SHP77 treated with DMSO at 0.1 percent for 48 hours (cell line): Measurements from ENCODE around the gene ECT2.
A peak's percentile ranks its signal among the peaks of the same experiment; 100 is the strongest.
"Not testable (repeated sequence)": the region's sequence is repeated elsewhere in the genome, so short reads cannot be mapped to it uniquely, and the experiment has no call there.

ENCODE experiments used
- DNase-seq: peaks from one replicate; lab custom pipeline; 2025; lab: John Stamatoyannopoulos, UW

ECT2 gene

DNA sequence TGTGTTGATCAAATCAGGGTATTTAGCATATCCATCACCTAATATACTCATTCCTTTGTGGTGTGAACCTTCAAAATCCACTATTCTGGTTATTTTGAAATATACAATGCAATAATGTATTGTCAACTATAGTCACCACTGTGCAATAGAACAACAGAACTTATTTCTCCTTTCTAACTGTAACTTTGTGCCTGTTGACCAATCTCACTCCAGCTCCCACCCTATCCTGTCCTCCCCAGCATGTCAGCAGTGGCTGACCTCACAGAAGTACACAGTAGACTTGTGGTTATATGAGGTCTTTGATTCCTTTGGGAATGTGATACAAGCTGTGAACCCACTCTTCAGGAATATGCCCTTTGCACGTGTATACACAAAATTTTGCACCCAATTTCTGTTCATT lies 64.2 kb downstream of the ECT2 start:
- DNase-seq: no peak

DNA sequence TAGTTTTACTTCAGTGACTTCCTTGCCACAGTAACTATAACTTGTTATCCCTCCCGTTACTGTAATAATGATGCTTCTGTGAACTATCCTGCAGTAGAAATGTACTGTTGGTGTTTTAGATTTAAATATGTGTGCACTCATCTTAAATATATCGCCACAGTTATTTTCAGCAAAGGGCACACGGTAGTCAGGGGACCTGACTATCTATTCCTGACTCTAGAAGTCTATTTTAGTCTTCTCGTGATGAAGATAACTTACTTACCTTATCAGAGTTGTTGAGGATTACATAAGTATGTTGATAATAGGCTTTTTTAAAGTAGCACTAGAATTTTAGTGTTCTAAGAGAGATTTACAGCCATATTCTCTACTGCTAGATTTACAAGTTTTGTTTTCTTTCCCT lies 65.3 kb downstream of the ECT2 start:
- DNase-seq: no peak

DNA sequence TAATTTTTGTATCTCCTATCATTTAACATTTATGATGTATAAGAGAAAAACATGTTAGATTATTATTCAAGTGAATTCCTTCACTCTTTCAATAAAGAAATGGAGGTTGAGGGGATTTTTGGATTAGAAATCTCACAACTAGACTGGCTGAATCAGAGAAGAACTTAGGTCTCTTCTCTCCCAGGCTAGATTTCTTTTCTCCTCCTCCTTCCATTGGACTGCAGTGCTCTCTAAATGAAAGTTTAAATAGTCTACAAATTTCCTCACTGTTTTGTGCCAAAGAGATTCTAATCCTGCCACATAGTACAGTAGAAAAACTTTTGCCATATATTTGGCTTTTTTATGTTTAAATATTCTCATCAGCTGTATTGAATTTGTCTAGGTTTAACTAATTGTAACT lies 65.8 kb downstream of the ECT2 start:
- DNase-seq: no peak

DNA sequence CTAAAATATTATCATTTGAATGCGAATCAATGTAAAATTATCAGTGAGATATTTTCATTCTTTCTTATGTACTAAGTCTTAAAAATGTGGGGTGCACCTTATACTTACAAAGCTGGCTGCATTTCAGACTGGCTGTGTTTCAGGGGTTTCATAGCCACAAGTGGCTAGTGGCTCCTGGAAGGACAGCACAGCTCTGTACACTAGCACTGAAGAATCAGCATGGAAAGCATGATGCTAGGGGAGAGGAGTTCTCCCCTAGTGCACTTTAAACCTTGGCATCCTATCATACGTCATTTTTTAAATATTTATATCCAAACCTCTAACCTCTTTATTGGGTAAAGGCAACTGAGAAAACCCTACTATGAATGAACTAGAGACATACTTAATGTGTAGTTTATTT lies 66.4 kb downstream of the ECT2 start:
- no peak for DNase-seq

DNA sequence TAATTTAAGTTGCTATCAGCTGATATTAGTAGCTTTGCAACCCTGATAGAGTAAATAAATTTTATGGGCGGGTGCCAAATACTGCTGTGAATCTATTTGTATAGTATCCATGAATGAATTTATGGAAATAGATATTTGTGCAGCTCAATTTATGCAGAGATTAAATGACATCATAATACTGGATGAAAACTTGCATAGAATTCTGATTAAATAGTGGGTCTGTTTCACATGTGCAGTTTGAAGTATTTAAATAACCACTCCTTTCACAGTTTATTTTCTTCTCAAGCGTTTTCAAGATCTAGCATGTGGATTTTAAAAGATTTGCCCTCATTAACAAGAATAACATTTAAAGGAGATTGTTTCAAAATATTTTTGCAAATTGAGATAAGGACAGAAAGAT lies 70.0 kb downstream of the ECT2 start:
- DNase-seq: no peak

DNA sequence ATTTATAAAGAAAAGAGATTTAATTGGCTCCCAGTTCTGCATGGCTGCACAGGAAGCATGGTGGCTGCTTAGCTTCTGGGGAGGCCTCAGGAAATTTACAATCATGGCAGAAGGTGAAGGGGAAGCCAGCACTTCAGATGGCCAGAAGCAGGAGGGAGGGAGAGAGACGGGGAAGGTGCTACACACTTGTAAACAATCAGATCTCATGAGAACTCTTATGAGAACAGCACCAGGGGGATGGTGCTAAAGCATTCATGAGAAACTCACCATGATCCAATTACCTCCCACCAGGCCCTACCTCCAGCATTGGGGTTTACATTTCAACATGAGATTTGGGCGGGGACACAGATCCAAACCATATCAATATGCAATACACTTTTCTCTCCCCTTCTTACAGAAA lies 73.7 kb downstream of the ECT2 start:
- no peak for DNase-seq

DNA sequence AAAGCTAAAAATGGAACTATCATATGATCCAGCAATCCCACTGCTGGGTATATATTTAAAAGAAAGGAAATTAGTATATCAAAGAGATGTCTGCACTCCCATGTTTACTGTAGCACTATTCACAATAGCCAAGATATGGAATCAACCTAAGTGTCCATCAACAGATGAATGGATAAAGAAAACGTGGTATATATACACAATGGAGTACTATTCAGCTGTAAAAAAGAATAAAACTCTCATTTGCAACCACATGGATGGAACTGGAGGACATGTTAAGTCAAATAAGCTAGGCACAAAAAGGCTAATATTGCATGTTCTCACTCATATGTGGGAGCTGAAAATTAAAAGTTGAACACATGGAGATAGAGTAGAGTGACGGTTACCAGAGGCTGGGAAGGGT lies 76.7 kb downstream of the ECT2 start:
- not testable (repeated sequence) for DNase-seq

DNA sequence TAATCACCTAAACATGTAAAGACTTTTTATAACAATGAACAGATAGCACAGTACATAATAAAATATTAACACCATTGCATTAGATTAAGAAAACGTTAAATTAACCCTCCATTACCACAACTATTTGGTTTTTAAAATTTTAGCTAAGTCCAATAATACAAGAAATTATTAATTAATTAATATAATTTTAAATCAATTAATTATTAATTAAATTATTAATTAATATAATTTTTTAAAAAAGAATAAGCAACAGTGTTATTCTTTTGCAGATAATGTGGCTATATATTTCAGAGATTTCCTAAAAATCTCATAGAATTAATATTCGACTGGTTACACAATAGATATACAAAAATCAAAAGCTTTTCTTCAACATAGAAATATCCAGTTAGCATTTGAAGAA lies 82.5 kb downstream of the ECT2 start:
- DNase-seq: no peak

DNA sequence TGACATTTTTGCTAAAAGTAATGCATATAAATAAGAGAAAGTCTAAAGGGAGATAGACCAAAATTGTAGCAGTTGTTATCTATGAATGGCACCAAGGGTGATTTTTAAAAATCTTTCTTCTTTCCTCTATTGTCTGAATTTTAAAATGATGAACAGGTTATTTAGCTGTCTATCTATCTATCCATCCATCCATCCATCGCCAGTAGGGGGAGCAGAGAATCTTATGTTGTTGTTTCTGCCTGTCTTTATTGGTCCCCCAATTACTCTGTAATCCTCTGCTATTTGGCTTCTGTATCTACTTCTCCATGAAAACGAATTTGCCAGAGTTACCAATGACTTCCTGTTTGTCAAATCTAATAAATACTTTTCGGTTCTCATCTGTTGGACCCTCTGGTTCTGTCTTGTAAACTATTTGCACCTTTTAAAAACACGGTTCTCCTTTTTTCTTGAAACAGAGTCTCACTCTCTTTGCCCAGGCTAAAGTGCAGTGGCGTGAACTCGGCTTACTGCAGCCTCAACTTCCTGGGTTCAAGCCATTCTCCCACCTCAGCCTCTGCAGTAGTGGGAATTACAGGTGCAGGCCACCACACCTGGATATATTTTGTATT lies 86.0 kb downstream of the ECT2 start:
- peak; percentile 6 for DNase-seq

DNA sequence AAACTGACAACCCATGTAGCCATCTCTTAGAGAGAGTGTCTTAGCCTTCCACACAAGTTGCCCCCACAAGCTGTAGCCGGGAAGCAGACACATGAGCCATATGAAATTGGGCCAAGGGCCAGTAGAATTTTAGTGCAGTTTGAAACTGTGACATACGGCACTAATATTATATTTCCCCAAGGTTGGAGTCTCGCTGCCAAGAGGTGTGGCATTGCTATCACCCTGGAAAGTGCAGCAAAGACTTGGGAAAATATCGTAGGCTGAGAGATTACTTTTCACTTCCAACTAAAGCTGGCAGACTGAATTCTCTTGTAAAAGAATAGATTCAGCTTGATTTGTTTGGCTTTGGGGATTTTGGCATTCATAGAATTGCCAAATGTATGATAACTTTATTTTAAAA lies 89.2 kb downstream of the ECT2 start:
- no peak for DNase-seq

DNA sequence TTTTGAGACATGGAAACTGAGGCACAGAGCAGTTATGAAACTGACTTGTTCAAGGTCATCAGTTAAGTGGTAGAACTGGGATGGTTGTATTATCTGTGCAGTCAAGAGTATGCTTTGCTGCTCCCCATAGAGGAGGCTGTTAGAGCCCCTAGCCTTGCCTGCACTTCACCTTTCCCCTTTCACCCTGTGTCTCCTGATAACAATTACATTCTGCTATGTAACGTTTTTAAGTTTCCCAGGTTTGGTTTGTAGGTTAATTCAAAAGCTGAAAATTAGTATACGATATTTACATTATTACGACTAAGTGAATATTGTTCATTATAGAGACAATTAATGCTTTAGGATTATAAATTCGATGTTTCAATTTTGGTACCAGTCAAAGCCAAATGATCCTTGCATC lies 89.9 kb downstream of the ECT2 start:
- DNase-seq: no peak

DNA sequence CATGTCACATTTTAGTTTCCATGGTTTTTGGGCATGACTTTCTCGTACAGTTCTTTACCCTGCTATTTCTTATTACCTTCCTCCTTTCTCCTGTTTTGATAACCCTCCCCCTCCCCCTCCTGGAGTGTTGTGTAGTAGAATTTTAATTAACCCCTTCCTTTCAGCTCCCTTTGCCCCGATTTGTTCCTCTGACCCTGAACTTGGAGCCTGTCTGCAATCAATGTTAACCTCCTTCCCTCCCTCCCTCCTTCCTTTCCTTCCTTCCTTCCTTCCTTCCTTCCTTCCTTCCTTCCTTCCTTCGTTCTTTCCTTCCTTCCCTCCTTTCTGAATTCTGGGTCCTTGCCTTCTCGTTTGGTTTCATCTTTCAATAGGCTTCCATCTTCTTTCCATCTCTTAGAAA lies 90.4 kb downstream of the ECT2 start:
- no peak for DNase-seq

DNA sequence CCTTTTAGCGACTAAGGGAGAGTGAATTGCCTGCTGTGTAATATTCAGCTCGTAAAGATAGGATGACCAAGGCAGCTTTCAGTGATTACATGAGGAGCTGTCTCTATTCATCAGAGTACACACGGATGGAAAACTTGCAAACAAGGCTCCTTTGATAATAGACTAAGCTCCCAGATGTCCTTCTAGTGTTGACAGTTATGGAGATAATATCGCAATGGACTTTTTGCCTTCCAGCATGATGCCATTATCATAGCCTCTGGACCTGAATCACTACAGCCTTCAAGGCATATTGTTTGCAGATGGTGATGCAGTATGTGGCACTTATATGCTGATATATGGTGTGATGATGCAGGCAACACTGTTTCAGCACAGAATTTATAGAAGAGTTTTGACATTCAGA lies 93.9 kb downstream of the ECT2 start:
- no peak for DNase-seq

DNA sequence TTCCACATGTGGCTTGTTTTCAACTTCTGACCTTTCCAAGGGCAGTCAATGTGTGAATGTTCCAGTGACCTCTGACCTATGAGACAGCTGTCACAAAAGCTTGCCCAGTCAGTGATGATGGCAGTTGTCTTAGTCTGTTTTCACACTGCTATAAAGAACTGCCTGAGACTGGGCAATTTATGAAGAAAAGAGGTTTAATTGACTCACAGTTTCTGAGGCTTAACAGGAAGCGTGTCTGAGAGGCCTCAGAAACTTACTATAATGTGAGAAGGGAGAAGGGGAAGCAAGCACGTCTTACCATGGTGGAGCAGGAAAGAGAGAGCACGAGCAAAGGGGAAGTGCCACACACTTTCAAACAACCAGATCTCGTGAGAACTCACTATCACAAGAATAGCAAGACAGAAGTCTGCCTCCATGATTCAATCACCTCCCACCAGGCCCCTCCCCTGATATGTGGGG lies 95.6 kb downstream of the ECT2 start:
- no peak for DNase-seq

DNA sequence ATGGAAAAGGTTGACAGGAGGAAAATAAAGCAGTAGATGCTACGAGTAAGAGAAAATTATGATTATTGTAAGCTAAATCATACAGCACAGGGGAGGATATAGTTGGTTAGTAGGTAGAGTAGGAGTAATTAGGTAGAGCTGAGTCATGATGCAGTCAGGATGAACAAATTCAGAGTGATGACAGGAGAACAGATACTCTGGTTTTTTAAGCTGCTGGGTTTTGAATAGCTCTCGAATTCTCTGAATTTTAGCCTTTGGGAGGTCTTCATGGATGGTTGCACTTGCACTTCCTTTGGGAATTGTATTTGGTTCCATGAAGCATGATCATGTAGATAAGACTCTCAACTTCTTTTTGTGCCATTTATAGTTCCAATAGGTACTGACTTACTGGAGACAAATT lies 96.2 kb downstream of the ECT2 start:
- DNase-seq: no peak

DNA sequence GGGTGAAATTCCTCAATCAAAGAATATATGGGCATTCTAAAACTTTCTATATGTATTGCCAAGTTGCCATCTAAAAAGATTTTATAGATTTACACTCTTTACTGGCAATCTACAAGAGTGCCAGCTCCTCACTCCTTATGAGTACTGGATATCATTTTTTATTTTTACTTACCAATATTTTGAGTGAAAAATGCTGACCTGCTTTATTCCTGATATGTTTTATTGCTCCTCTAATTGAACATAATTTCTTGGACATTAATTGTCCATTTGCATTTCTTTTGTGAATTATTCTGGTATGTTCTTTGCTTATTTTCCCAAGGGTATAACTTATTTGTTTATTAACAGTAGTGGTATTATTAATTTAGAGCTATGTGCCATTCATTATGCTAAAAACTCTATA lies 96.8 kb downstream of the ECT2 start:
- no peak for DNase-seq

DNA sequence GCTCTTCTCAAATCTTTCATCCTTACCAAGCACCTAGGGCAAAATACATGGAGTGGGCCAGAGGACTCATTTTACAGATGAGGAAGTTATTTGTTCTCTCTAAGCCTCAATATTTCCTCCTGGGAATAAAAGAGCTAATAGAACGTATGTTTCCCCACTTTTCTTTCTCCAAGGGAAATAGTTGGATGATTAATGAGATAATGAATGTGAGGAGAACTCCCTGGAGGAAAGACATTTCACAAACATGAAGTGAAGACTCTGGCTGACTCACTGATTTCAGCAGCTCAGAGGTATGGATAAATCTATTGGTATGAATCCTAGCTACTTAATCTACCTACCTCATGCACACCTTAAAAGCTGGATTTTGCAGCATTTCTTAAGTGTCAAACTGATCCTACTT lies 98.4 kb downstream of the ECT2 start:
- no peak for DNase-seq

DNA sequence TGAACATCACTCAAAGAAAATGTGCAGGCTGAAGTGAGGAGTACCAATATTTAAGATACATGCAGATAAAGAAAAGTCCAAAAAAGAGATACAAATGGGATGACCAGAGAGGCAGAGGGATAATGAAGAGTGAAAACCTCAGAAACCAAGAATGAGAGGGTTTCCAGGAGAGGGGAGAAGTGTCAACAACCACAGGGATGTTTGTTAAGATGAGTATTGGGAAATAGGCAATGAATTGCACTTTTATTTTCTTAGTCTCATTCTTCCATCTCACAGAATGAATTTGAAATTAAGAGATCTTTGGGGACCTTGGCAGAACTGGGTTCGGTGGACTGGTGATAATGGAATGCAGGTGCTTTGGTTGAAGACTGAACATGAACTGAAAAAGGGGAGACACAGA lies 102.5 kb downstream of the ECT2 start:
- DNase-seq: no peak

DNA sequence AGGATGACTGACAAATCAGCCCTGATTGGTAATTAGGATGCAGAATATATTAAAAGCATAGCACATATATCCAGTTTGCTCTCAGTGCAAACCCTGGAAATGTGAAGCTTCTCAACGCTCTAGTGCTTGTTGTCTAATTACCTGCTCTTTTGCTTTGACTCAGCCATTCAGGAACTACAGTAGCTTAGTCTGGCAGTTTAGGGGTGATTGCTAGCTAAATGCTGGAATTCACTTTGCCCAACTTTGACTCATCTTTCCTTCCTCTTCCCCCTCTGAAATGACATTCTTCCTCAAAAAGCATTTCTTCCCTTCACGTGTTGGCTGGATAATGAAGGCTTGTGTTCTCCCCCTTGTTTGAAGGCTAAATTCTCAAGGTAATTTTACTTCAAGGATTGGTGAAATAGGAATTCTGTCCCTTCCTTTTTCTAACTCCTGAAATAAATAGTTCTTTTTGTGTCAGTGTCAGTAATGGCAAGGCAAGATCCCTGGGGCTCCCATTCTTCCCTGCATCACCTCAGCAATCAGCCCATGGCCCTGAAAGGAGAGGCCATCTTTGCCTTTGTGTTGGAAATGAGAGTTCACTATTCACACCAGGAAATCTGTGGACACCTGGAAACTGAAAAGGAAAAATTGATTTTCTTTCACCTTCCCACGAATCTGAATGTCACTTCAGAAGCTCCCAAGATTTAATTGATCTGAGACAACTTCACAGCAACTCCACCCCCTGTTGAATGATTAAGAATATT lies 103.6 kb downstream of the ECT2 start:
- no peak for DNase-seq

DNA sequence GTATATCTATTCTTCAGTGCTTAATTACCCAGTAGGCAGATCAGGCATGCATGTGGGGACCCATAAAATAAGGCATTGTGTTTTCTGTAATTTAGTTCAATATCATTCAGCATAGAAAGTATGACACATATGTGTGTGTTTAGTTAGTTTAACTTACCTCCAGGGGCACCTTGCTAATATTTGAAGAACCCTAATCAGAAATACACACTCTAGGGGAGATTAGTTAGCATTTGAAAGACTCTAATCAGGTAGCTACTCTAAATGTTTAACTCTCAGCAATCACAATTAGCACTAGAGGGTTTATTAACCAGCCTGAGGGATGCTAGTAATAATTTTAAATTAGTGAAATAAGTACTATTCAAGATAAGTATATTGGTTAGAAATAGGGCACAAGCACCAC lies 104.5 kb downstream of the ECT2 start:
- no peak for DNase-seq

DNA sequence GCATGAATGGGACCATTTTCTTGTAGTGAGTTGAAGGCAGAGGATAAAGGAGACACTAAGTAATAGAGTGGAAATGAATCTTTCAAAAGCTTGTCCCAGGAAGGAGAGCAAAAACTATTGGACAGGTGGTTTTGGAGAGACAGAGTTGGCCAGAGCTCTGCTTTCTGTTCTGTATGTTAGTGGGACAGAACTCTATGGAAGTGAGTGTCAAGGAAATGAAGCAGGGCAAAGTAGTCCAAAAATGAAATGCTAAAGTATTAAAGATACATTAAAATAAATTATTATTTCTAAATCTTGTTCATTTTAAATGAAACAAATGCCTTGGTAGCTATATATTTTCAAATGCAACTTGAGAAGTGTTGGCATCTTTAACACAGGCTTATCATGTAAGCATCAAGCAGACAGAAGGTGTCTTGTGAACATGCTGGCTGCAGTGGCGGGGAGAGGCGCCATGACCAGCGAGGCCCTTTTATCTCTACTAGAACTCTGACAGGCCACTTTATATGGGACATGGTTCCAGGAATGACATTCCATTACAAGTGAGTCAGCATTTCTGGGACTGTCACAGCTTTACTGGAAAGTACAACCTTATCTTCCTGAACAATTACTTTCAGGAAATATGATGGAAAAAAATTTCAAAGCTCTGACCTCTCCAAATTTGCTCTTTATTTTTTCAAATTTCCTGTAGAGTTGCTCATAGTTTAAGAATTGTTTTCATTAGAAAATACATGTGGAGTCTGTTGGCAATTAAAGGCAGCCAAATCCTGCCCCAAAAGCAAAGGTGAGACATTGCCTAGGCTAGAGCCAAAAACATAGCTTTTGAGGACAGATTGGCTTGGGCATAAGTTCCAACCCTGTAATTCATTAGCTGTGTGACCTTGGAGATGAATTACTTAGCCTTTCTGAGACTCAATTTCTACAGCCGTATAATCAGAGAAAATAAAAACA lies 106.5 kb downstream of the ECT2 start:
- no peak for DNase-seq

DNA sequence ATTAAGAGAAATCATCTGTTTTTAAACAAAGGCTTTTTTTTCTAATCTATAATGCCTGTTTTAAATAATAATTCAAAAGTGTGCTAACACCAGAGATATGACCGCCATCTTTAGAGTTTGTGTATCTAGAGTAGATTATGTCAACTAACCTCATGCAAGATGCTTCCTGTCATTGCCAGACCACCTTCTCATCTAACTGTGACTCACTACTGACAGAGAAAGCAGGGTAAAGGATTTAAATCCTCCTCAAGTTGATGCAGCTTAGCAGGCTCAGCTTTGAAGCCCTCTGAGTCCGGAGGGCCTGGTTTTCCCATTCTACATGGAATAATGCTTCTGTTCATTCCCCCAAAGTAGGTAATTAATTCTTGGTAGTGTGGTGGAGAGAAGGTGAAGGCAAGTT lies 108.5 kb downstream of the ECT2 start:
- no peak for DNase-seq
